ENCODE results near the gene THRB.

THRB gene

DNA sequence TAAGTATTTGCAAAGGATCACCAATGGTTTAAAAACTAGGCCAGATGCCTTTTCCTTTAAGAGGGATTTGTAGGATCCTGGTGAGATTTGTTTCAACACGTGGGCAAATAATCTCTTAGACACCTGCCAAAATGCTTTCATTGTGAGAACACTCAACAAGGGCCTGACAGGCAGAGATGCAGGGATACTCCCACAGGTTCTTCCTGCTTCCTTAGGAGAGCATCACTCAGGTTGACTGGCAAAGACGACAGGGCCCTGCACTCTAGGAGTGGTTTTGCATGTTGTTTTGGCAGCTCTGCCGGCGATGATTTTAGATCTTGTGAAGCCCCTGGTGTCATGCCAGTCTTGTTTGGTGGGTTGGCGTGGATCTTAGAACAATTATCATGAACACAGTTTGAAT, 365.1 kb downstream of the THRB start:
- Histone ChIP-seq H3K4me3 (ENCODE audit: low read depth, low read length) (no peak overlapping the region), H3K27ac (ENCODE audit: extremely low read depth, low read depth, low read length) (no peak overlapping the region), H3K4me1 (ENCODE audit: control insufficient read depth, insufficient read depth, low read length) (no peaks in the 10 kb centered on the region), H3K9me3 (ENCODE audit: control insufficient read depth, insufficient read depth, low read depth, low read length) (no peaks in the 10 kb centered on the region), H3K36me3 (ENCODE audit: control insufficient read depth in 2 of 2, insufficient read depth in 1 of 2, low read length in 2 of 2) (no peaks in the 10 kb centered on the region)
- ChIA-PET CTCF (no interaction called here), POLR2A (no interaction called here)
- TF ChIP-seq, protein P1, sequence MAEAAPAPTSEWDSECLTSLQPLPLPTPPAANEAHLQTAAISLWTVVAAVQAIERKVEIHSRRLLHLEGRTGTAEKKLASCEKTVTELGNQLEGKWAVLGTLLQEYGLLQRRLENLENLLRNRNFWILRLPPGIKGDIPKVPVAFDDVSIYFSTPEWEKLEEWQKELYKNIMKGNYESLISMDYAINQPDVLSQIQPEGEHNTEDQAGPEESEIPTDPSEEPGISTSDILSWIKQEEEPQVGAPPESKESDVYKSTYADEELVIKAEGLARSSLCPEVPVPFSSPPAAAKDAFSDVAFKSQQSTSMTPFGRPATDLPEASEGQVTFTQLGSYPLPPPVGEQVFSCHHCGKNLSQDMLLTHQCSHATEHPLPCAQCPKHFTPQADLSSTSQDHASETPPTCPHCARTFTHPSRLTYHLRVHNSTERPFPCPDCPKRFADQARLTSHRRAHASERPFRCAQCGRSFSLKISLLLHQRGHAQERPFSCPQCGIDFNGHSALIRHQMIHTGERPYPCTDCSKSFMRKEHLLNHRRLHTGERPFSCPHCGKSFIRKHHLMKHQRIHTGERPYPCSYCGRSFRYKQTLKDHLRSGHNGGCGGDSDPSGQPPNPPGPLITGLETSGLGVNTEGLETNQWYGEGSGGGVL (tag by site-specific recombination; IDR thresholded peaks at IDR 0.05): no peak
- TF ChIP-seq ZNF174 (tag by site-specific recombination; IDR thresholded peaks at IDR 0.05): no peak
- no peak for TF ChIP-seq GLIS2 (tag by site-specific recombination; IDR thresholded peaks at IDR 0.05)
- no peak for TF ChIP-seq ZNF664 (tag by site-specific recombination; IDR thresholded peaks at IDR 0.05)
- TF ChIP-seq, protein P2, sequence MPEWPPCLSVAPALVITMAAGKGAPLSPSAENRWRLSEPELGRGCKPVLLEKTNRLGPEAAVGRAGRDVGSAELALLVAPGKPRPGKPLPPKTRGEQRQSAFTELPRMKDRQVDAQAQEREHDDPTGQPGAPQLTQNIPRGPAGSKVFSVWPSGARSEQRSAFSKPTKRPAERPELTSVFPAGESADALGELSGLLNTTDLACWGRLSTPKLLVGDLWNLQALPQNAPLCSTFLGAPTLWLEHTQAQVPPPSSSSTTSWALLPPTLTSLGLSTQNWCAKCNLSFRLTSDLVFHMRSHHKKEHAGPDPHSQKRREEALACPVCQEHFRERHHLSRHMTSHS (tag by site-specific recombination; IDR thresholded peaks at IDR 0.05): no peak
- TF ChIP-seq, protein P3, sequence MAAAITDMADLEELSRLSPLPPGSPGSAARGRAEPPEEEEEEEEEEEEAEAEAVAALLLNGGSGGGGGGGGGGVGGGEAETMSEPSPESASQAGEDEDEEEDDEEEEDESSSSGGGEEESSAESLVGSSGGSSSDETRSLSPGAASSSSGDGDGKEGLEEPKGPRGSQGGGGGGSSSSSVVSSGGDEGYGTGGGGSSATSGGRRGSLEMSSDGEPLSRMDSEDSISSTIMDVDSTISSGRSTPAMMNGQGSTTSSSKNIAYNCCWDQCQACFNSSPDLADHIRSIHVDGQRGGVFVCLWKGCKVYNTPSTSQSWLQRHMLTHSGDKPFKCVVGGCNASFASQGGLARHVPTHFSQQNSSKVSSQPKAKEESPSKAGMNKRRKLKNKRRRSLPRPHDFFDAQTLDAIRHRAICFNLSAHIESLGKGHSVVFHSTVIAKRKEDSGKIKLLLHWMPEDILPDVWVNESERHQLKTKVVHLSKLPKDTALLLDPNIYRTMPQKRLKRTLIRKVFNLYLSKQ (tag by site-specific recombination; IDR thresholded peaks at IDR 0.05; ENCODE audit: borderline replicate concordance): no peak
- TF ChIP-seq ZNF335 (tag by site-specific recombination; conservative IDR thresholded peaks at IDR 0.05): no peak
- no peak for TF ChIP-seq ZNF184 (tag by site-specific recombination; IDR thresholded peaks at IDR 0.05)
- TF ChIP-seq MEIS1 (CRISPR knock-in tag; IDR thresholded peaks at IDR 0.05; ENCODE audit: borderline replicate concordance): no peak
- TF ChIP-seq ZNF16 (tag by site-specific recombination; IDR thresholded peaks at IDR 0.05; ENCODE audit: low read depth): no peak
- no peak for TF ChIP-seq ZNF501 (tag by site-specific recombination; IDR thresholded peaks at IDR 0.05)
- TF ChIP-seq SCRT2 (tag by site-specific recombination; IDR thresholded peaks at IDR 0.05): no peak
- no peak for TF ChIP-seq ZEB2 (tag by site-specific recombination; IDR thresholded peaks at IDR 0.05)
- no peak for TF ChIP-seq ZNF26 (tag by site-specific recombination; IDR thresholded peaks at IDR 0.05)

DNA sequence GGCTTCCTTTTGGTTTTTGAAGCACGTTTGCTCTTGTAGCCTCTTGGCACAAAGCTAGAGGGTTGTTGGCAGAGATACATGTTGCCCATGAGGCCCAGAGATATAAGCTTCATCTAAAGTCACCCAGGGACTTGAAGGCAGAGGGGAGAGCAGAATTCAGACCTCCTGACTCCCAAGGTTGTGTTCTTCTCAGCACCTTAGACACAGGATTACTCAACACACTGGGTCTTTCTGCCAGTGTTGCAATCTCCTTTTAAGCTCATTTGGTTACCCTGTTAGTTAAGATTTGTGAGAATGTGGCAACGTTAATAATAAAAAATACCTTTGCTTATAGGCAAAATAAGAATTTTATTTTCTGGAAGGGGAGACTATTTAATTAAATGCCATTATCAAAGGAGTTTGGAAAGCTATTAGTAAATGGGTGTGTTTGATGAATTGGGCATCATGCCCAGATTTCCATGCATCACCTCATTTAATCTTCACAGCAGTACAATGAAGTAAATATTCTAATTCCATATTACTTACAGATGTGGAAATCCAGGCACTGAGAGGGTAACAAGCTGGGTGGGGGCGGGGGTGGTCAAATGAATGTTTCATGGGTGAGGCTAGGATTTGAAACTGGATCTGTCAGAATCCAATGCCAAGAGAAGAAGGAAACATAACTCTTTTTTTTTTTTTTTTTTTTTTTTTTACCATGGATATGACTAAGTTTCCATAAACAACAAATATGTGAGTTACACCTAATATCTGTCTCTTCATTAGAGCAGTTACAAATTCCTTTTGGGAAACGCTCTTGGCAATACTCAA, 366.2 kb downstream of the THRB start:
- no peaks in the 10 kb centered on the region for H3K4me1 ChIP-seq (ENCODE audit: control insufficient read depth, insufficient read depth, low read length)
- H3K27ac ChIP-seq (ENCODE audit: extremely low read depth, low read depth, low read length): no peak overlapping the region
- H3K36me3 ChIP-seq (ENCODE audit: control insufficient read depth in 2 of 2, insufficient read depth in 1 of 2, low read length in 2 of 2): no peaks in the 10 kb centered on the region
- POLR2A ChIA-PET: no interaction called here
- H3K4me3 ChIP-seq (ENCODE audit: low read depth, low read length): no peak overlapping the region
- CTCF ChIA-PET: no interaction called here
- no peaks in the 10 kb centered on the region for H3K9me3 ChIP-seq (ENCODE audit: control insufficient read depth, insufficient read depth, low read depth, low read length)
- TF ChIP-seq WT1 (tag by site-specific recombination; IDR thresholded peaks at IDR 0.05) (no peak), ZNF704 (tag by site-specific recombination; IDR thresholded peaks at IDR 0.05) (no peak), ZNF2 (tag by site-specific recombination; IDR thresholded peaks at IDR 0.05) (no peak), ZNF175 (tag by site-specific recombination; IDR thresholded peaks at IDR 0.05) (no peak), TRIM28 (IDR thresholded peaks at IDR 0.05; ENCODE audit: borderline replicate concordance, low read length) (no peak), ZNF660 (tag by site-specific recombination; IDR thresholded peaks at IDR 0.05) (no peak), SALL2 (tag by site-specific recombination; IDR thresholded peaks at IDR 0.05; ENCODE audit: borderline replicate concordance) (no peak), ZNF114 (tag by site-specific recombination; IDR thresholded peaks at IDR 0.05) (no peak), HOXA7 (CRISPR knock-in tag; IDR thresholded peaks at IDR 0.05; ENCODE audit: borderline replicate concordance) (no peak), ZSCAN23 (tag by site-specific recombination; IDR thresholded peaks at IDR 0.05) (no peak), ZSCAN18 (tag by site-specific recombination; IDR thresholded peaks at IDR 0.05) (no peak)
- TF ChIP-seq, protein P4, sequence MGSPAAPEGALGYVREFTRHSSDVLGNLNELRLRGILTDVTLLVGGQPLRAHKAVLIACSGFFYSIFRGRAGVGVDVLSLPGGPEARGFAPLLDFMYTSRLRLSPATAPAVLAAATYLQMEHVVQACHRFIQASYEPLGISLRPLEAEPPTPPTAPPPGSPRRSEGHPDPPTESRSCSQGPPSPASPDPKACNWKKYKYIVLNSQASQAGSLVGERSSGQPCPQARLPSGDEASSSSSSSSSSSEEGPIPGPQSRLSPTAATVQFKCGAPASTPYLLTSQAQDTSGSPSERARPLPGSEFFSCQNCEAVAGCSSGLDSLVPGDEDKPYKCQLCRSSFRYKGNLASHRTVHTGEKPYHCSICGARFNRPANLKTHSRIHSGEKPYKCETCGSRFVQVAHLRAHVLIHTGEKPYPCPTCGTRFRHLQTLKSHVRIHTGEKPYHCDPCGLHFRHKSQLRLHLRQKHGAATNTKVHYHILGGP (tag by site-specific recombination; IDR thresholded peaks at IDR 0.05): no peak
